Activated CD4-positive, alpha-beta T cell treated with anti-CD3 and anti-CD28 coated beads for 36 hours (primary cell): ENCODE data around the gene C1orf141. TPM values are rescaled to one million over a fixed set of nuclear protein-coding genes. Genes with fewer than 3 reads are reported as not detected.

ENCODE experiments used
- ATAC-seq: fragments of 200-7000 bp; cut with Tn5 transposase; one replicate; pipeline ENCODE4 v1.10.0; 2021; ENCODE audit warnings: mild to moderate bottlenecking, moderate library complexity
- CTCF ChIA-PET: fragments of 350-600 bp; sonication (Branson Sonifier 250); formaldehyde crosslinking; loops from one replicate; lab custom pipeline; 2021; ENCODE audit warnings: antibody characterized with exemption; lab: Charles Lee
- POLR2A ChIA-PET: fragments of 350-600 bp; sonication (Branson Sonifier 250); formaldehyde crosslinking; loops from one replicate; lab custom pipeline; 2021; ENCODE audit warnings: antibody characterized with exemption, inconsistent platforms; lab: Charles Lee
- DNase-seq: peaks from one replicate; pipeline ENCODE4 v3.0.0-alpha.2; 2020
- H3K27ac Mint-ChIP-seq: one replicate; pipeline ENCODE4 v1.8.0; 2021; ENCODE audit warnings: mixed read lengths
- H3K27me3 Mint-ChIP-seq: one replicate; pipeline ENCODE4 v1.8.0; 2021; ENCODE audit warnings: mixed read lengths
- H3K36me3 Mint-ChIP-seq: one replicate; pipeline ENCODE4 v1.8.0; 2021; ENCODE audit warnings: low read depth, mixed read lengths
- H3K4me1 Mint-ChIP-seq: one replicate; pipeline ENCODE4 v1.8.0; 2021; ENCODE audit warnings: mixed read lengths
- H3K4me3 Mint-ChIP-seq: one replicate; pipeline ENCODE4 v1.8.0; 2021; ENCODE audit warnings: mild to moderate bottlenecking, moderate library complexity, mixed read lengths
- H3K9me3 Mint-ChIP-seq: one replicate; pipeline ENCODE4 v1.8.0; 2021; ENCODE audit warnings: low read depth, mixed read lengths
- intact Hi-C, 2 experiments: fragments of 100-400 bp; cut with DNase I in 1 of 2; cut with micrococcal nuclease in 1 of 2; formaldehyde crosslinking; loops; one replicate each; pipeline versions ENCODE4 v1.14.2 to v1.15.1; 2022 to 2024; cut with DNase I, micrococcal nuclease
- total RNA-seq, 2 experiments: library from RNA; stranded (reverse); gene quantifications; one replicate each; pipeline ENCODE4 v1.2.3, GENCODE V29; 2021

Gene C1orf141
- total RNA-seq = under 1 TPM in 1 of 2 experiments, not detected in 1; 0.11 TPM

DNA sequence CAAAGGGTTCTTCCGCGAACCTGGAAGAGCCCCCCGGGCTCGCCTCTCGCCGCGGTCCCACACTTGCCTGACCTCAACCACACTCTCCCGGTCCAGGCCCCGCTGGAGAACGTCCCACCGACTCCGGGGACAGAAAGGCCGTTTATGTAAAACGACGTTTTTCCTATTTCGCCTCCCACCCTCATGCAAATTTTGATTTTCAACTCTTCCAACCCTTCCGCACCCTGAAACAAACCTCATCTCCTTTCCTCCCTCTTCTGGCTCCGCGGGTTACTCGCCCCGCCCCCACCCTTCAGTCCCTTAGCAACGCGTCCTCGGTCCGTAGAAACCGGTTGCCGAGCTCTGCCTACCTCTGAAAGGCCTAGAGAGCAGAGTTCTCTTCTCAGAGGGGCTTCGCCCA, at the start of gene C1orf141:
C1orf141 (minus strand) TSS at position 276 of the 400 bp plus-strand sequence. CDS start 7,730 bp downstream, outside the sequence.
- ChIA-PET POLR2A (interaction anchor here (0.6 kb wide), 1 partner anchor 13 kb away, joined by 3 read pairs; no protein-coding TSS in a partner anchor), CTCF (interaction anchor here (0.6 to 5.9 kb wide), 5 partner anchors 8 to 71 kb away, joined by 3 to 33 read pairs (median 8); no protein-coding TSS in a partner anchor)
- intact Hi-C loops = no loop called here
- no peaks in the 10 kb centered on the region for H3K36me3 Mint-ChIP-seq
- peak within 1 kb of the TSS; percentile 48 for H3K4me3 Mint-ChIP-seq
- peaks cover 11% of the 10 kb centered on the region for H3K4me1 Mint-ChIP-seq
- no peaks in the 10 kb centered on the region for H3K27me3 Mint-ChIP-seq
- no peaks in the 10 kb centered on the region for H3K9me3 Mint-ChIP-seq
- H3K27ac Mint-ChIP-seq = no peak within 1 kb of the TSS
- peak; percentile 52 for DNase-seq
- ATAC-seq = peak; percentile 49

GRCh38 chr1:67175530-67176087, 40.8 kb upstream of the C1orf141 start:
- H3K4me3 Mint-ChIP-seq = no peak overlapping the region
- H3K9me3 Mint-ChIP-seq = peaks cover 10% of the 10 kb centered on the region
- POLR2A ChIA-PET = interaction anchor here (0.6 to 0.9 kb wide), 3 partner anchors 12 to 230 kb away, joined by 3 to 8 read pairs (median 4); no protein-coding TSS in a partner anchor
- H3K27me3 Mint-ChIP-seq = no peaks in the 10 kb centered on the region
- DNase-seq = peak; percentile 44
- H3K36me3 Mint-ChIP-seq = peaks cover 27% of the 10 kb centered on the region
- CTCF ChIA-PET = interaction anchor here (0.6 to 1.3 kb wide), 10 partner anchors 13 to 409 kb away, joined by 3 to 5 read pairs (median 3); no protein-coding TSS in a partner anchor
- H3K27ac Mint-ChIP-seq = peak overlapping the region; percentile 94
- intact Hi-C loops = loop anchor here (1.0 to 10.0 kb wide), 5 partner anchors 15 to 891 kb away; no protein-coding TSS in a partner anchor
- peaks cover 67% of the 10 kb centered on the region for H3K4me1 Mint-ChIP-seq
- peak; percentile 21 for ATAC-seq

DNA sequence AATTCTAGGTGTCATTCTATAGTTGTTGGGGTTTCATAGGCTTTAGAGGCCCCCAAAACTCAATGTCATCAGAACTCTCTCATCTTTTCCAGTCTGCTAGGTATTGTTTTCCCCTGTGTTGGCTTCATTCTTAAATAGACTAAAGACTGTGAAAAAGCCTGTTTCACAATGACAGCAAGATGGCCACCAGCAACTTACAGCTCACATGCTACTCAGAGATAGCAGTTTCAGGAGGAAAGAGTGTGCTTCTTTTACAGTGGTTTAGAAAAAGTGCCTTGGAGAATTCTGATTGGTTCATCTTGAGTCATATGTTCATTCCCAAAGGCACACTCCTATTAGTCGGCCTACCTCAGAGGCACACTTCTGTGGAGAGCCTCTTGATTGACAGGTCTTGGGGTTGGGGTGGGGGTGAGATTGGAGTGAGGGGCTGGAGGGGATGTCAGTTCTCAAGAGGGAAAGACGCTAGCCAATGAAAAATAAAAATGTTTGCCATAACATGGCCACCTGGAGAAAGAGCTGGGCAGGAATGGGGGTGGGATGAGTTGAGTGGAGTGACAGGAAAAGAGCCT, 40.0 kb upstream of the C1orf141 start:
- ATAC-seq (peak; percentile 70), DNase-seq (peak; percentile 61)
- Mint-ChIP-seq H3K27ac (peak overlapping the region; percentile 94), H3K4me3 (peak overlapping the region; percentile 25), H3K9me3 (peaks cover 10% of the 10 kb centered on the region), H3K36me3 (peaks cover 25% of the 10 kb centered on the region), H3K4me1 (peaks cover 68% of the 10 kb centered on the region), H3K27me3 (no peaks in the 10 kb centered on the region)
- ChIA-PET POLR2A (interaction anchor here (0.5 to 1.0 kb wide), 8 partner anchors 12 to 158 kb away, joined by 3 to 5 read pairs (median 4); no protein-coding TSS in a partner anchor), CTCF (interaction anchor here (1.0 to 1.2 kb wide), 3 partner anchors 14 to 38 kb away, joined by 3 to 5 read pairs (median 3); no protein-coding TSS in a partner anchor)
- intact Hi-C loops = loop anchor here (1.0 to 10.0 kb wide), 12 partner anchors 16 to 890 kb away; partner anchors contain the start of gene SERBP1 (in 1 of the 2)

DNA sequence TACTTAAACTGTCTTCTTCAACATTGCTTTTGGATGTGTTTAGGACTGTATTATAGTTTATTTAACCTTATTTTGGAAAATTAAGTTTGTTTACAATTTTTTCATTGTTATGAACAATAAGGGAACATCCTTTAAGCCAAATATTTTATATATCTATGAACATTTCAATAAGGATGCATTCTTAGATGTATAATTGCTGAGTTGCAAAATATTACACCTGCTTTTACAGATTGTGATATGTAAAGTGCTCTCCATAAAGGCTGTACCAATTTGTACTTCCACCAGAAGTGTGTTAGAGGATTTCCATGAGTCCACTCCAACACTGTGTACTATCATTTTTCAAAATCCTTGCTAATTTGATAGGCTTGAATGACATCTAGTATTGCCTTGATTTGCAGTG, 39.2 kb upstream of the C1orf141 start:
- intact Hi-C loops = loop anchor here (1.0 to 10.0 kb wide), 11 partner anchors 16 to 889 kb away; partner anchors contain the start of gene SERBP1 (in 1 of the 2)
- Mint-ChIP-seq H3K27me3 (no peaks in the 10 kb centered on the region), H3K9me3 (peaks cover 8% of the 10 kb centered on the region), H3K4me1 (peaks cover 68% of the 10 kb centered on the region), H3K4me3 (no peak overlapping the region), H3K27ac (peak overlapping the region; percentile 94), H3K36me3 (peaks cover 28% of the 10 kb centered on the region)
- DNase-seq (no peak), ATAC-seq (no peak)
- CTCF ChIA-PET = no interaction called here
- POLR2A ChIA-PET = no interaction called here

- Mint-ChIP-seq H3K27ac (peak overlapping the region; percentile 97), H3K9me3 (peaks cover 6% of the 10 kb centered on the region), H3K36me3 (peaks cover 26% of the 10 kb centered on the region), H3K27me3 (no peaks in the 10 kb centered on the region), H3K4me1 (peaks cover 76% of the 10 kb centered on the region), H3K4me3 (peak overlapping the region; percentile 69)
- peak; percentile 60 for ATAC-seq
- DNase-seq = no peak
- ChIA-PET CTCF (interaction anchor here (0.7 to 2.0 kb wide), 13 partner anchors 11 to 329 kb away, joined by 3 to 17 read pairs (median 4); no protein-coding TSS in a partner anchor), POLR2A (interaction anchor here (0.6 to 2.5 kb wide), 15 partner anchors 9 to 191 kb away, joined by 3 to 43 read pairs (median 3); no protein-coding TSS in a partner anchor)
- intact Hi-C loops = loop anchor here (1.0 to 10.0 kb wide), 13 partner anchors 9 to 887 kb away; partner anchors contain the start of gene SERBP1 (in 2 of the 2)
These were observed 37.2 kb upstream of the C1orf141 start for GRCh38 chr1:67171978-67172377.

DNA sequence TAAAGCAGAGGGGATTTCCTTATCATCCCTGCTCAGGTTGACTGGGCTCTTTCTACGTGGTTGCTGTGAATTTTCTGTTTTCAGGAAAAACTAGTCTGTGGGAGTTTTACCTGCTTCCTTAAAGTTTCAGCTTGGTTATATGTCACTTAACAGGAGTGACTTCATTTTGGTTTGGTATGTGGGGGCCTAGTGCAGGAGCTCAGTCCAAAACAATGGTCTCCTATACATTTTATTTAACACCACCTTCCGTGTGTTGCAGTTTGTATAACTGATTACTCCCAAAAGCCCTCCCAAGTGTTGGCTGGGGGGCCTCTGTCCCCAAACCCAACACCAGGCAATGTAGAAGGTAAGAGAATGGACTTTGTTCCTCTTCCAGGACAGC, 36.8 kb upstream of the C1orf141 start:
- Mint-ChIP-seq H3K27ac (peak overlapping the region; percentile 97), H3K4me3 (peak overlapping the region; percentile 69), H3K4me1 (peaks cover 76% of the 10 kb centered on the region), H3K36me3 (peaks cover 22% of the 10 kb centered on the region), H3K9me3 (peaks cover 6% of the 10 kb centered on the region), H3K27me3 (no peaks in the 10 kb centered on the region)
- ATAC-seq (peak; percentile 16), DNase-seq (no peak)
- intact Hi-C loops = loop anchor here (1.0 to 10.0 kb wide), 9 partner anchors 8 to 887 kb away; partner anchors contain the start of gene SERBP1 (in 2 of the 2)
- ChIA-PET CTCF (interaction anchor here (0.7 to 2.0 kb wide), 11 partner anchors 10 to 169 kb away, joined by 3 to 17 read pairs (median 4); no protein-coding TSS in a partner anchor), POLR2A (interaction anchor here (0.6 to 2.5 kb wide), 15 partner anchors 9 to 190 kb away, joined by 3 to 43 read pairs (median 3); no protein-coding TSS in a partner anchor)

GRCh38 chr1:67170751-67171573, 36.2 kb upstream of the C1orf141 start:
- Mint-ChIP-seq H3K4me3 (peak overlapping the region; percentile 69), H3K27me3 (peaks cover 1% of the 10 kb centered on the region), H3K27ac (peak overlapping the region; percentile 97), H3K4me1 (peaks cover 79% of the 10 kb centered on the region), H3K9me3 (peaks cover 6% of the 10 kb centered on the region), H3K36me3 (peaks cover 22% of the 10 kb centered on the region)
- DNase-seq = no peak
- ATAC-seq = peak; percentile 8
- intact Hi-C loops = loop anchor here (1.0 to 10.0 kb wide), 9 partner anchors 8 to 886 kb away; partner anchors contain the start of gene SERBP1 (in 2 of the 2)
- ChIA-PET POLR2A (interaction anchor here (0.6 to 2.5 kb wide), 10 partner anchors 19 to 168 kb away, joined by 3 to 43 read pairs (median 6); no protein-coding TSS in a partner anchor), CTCF (interaction anchor here (0.6 to 5.9 kb wide), 12 partner anchors 10 to 870 kb away, joined by 3 to 55 read pairs (median 4); no protein-coding TSS in a partner anchor)

DNA sequence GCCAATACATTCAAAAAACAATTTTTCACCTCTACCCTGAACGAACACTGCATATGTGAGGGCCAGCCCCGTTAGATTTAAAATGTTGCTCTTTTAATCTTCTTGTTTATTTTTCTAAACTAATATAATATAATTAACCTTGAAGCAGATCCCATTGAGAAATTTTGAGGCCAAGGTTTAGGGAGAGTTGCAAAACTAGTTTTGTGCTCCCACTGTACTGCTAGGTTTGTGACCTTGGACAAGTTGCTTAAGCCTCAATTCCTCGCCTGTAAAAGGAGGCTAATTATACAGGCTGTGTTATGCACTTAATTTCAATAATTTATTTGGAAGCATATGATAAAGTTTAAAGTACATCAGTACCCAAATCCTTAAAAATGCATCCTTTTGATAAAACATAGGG, 35.2 kb upstream of the C1orf141 start:
- peaks cover 79% of the 10 kb centered on the region for H3K4me1 Mint-ChIP-seq
- CTCF ChIA-PET = interaction anchor here (0.6 to 5.9 kb wide), 5 partner anchors 22 to 869 kb away, joined by 3 to 55 read pairs (median 3); no protein-coding TSS in a partner anchor
- peaks cover 1% of the 10 kb centered on the region for H3K27me3 Mint-ChIP-seq
- H3K4me3 Mint-ChIP-seq = peak overlapping the region; percentile 69
- H3K36me3 Mint-ChIP-seq = peaks cover 18% of the 10 kb centered on the region
- DNase-seq (no peak), ATAC-seq (no peak)
- peak overlapping the region; percentile 97 for H3K27ac Mint-ChIP-seq
- intact Hi-C loops = loop anchor here (5.0 to 10.0 kb wide), 6 partner anchors 243 to 885 kb away; partner anchors contain the start of gene SERBP1 (in 1 of the 2)
- POLR2A ChIA-PET = interaction anchor here (1.1 kb wide), 1 partner anchor 20 kb away, joined by 3 read pairs; no protein-coding TSS in a partner anchor
- H3K9me3 Mint-ChIP-seq = peaks cover 6% of the 10 kb centered on the region

DNA sequence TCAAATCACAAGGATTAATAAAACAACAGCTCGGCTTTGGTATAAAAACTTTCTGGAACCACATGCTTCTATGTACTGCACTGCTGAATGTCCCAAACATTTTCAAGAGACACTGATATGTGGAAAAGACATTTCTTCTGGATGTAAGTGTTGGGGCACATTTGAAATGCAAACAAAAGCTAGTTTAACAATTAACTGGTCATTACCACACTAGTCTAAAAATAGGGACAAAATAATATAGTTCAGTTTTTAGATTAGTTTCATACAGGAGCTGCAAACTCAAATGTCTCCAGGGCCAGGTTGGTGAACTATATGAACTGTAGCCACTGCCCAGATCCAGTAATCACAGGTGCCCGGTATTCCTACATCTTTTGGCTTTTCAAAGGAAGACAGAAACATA, 34.7 kb upstream of the C1orf141 start:
- Mint-ChIP-seq H3K27ac (peak overlapping the region; percentile 97), H3K27me3 (peaks cover 1% of the 10 kb centered on the region), H3K9me3 (peaks cover 4% of the 10 kb centered on the region), H3K4me1 (peaks cover 79% of the 10 kb centered on the region), H3K36me3 (peaks cover 16% of the 10 kb centered on the region), H3K4me3 (peak overlapping the region; percentile 8)
- no peak for ATAC-seq
- intact Hi-C loops = no loop called here
- ChIA-PET CTCF (interaction anchor here (0.6 to 5.9 kb wide), 4 partner anchors 22 to 272 kb away, joined by 3 to 55 read pairs (median 4); no protein-coding TSS in a partner anchor), POLR2A (interaction anchor here (1.1 kb wide), 1 partner anchor 20 kb away, joined by 3 read pairs; no protein-coding TSS in a partner anchor)
- no peak for DNase-seq
